Measurements from ENCODE around the gene NHP2. TPM values are rescaled to one million over a fixed set of nuclear protein-coding genes. Genes with fewer than 3 reads are reported as not detected.

Gene NHP2
- polyA plus RNA-seq, 1 donor from 2014 or later, result 332 TPM

DNA sequence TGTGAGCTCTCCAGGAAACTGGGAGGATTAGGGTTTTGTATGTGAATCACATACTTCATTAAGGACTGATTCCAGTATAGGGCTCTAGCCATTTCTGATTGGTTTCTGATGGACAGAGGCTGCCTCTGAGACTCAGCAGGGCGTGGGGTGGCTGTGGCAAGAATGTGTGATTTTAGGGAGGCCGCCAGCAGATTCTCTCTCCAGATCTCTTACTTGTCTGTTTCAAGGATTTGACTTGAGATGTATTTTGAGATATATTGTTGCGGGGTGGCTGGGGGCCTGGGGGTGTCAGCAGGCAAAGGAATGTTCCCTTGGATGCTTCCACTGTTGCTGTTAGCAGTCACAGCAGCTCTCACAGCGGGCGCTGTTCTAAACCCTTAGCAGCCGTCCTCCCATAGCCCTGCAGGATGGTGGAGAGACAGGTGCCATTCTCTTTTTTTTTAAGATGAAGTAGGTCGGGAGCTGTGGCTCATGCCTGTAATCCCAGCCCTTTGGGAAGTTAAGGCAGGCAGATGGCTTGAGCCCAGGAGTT lies 42.7 kb upstream of the NHP2 start:
- Histone ChIP-seq H3F3A (ENCODE audit: insufficient read depth, low read length, poor library complexity, severe bottlenecking) (no peaks in the 10 kb centered on the region), H3K9me3 (ENCODE audit: low read length) (no peaks in the 10 kb centered on the region), H3K27me3 (ENCODE audit: insufficient read depth, low read depth, low read length) (no peaks in the 10 kb centered on the region), H3K9me2 (ENCODE audit: insufficient read depth, low read length) (no peaks in the 10 kb centered on the region), H3K4me2 (ENCODE audit: low read length) (no peak overlapping the region), H3K36me3 (ENCODE audit: insufficient read depth, low read length) (no peaks in the 10 kb centered on the region), H3K4me3 (ENCODE audit: low read length) (no peak overlapping the region), H3K79me2 (replicated peaks; ENCODE audit: insufficient read depth, low read length) (no peaks in the 10 kb centered on the region), H4K20me1 (ENCODE audit: insufficient read depth) (no peaks in the 10 kb centered on the region), H2AFZ (ENCODE audit: low read depth, low read length) (no peak overlapping the region), H3K9ac (ENCODE audit: low read length) (no peak overlapping the region), H3K27ac (ENCODE audit: low read length) (no peak overlapping the region)
- TF ChIP-seq TAF1 (IDR thresholded peaks at IDR 0.05; ENCODE audit: low read depth) (no peak), MXI1 (conservative IDR thresholded peaks at IDR 0.05; ENCODE audit: poor library complexity, severe bottlenecking) (no peak), RAD21 (conservative IDR thresholded peaks at IDR 0.05) (no peak), POLR2AphosphoS5 (IDR thresholded peaks at IDR 0.05) (no peak), EP300 (conservative IDR thresholded peaks at IDR 0.05; ENCODE audit: poor library complexity, severe bottlenecking) (no peak), EZH2 (IDR thresholded peaks at IDR 0.05; ENCODE audit: borderline replicate concordance, insufficient read depth, low read length, poor library complexity, severe bottlenecking) (no peak), SMC3 (conservative IDR thresholded peaks at IDR 0.05; ENCODE audit: poor library complexity) (no peak)
- TF ChIP-seq, protein P1, sequence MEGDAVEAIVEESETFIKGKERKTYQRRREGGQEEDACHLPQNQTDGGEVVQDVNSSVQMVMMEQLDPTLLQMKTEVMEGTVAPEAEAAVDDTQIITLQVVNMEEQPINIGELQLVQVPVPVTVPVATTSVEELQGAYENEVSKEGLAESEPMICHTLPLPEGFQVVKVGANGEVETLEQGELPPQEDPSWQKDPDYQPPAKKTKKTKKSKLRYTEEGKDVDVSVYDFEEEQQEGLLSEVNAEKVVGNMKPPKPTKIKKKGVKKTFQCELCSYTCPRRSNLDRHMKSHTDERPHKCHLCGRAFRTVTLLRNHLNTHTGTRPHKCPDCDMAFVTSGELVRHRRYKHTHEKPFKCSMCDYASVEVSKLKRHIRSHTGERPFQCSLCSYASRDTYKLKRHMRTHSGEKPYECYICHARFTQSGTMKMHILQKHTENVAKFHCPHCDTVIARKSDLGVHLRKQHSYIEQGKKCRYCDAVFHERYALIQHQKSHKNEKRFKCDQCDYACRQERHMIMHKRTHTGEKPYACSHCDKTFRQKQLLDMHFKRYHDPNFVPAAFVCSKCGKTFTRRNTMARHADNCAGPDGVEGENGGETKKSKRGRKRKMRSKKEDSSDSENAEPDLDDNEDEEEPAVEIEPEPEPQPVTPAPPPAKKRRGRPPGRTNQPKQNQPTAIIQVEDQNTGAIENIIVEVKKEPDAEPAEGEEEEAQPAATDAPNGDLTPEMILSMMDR (IDR thresholded peaks at IDR 0.05; ENCODE audit: poor library complexity, severe bottlenecking), result no peak
- TF ChIP-seq, protein P2, sequence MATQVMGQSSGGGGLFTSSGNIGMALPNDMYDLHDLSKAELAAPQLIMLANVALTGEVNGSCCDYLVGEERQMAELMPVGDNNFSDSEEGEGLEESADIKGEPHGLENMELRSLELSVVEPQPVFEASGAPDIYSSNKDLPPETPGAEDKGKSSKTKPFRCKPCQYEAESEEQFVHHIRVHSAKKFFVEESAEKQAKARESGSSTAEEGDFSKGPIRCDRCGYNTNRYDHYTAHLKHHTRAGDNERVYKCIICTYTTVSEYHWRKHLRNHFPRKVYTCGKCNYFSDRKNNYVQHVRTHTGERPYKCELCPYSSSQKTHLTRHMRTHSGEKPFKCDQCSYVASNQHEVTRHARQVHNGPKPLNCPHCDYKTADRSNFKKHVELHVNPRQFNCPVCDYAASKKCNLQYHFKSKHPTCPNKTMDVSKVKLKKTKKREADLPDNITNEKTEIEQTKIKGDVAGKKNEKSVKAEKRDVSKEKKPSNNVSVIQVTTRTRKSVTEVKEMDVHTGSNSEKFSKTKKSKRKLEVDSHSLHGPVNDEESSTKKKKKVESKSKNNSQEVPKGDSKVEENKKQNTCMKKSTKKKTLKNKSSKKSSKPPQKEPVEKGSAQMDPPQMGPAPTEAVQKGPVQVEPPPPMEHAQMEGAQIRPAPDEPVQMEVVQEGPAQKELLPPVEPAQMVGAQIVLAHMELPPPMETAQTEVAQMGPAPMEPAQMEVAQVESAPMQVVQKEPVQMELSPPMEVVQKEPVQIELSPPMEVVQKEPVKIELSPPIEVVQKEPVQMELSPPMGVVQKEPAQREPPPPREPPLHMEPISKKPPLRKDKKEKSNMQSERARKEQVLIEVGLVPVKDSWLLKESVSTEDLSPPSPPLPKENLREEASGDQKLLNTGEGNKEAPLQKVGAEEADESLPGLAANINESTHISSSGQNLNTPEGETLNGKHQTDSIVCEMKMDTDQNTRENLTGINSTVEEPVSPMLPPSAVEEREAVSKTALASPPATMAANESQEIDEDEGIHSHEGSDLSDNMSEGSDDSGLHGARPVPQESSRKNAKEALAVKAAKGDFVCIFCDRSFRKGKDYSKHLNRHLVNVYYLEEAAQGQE (IDR thresholded peaks at IDR 0.05; ENCODE audit: borderline replicate concordance), result no peak

DNA sequence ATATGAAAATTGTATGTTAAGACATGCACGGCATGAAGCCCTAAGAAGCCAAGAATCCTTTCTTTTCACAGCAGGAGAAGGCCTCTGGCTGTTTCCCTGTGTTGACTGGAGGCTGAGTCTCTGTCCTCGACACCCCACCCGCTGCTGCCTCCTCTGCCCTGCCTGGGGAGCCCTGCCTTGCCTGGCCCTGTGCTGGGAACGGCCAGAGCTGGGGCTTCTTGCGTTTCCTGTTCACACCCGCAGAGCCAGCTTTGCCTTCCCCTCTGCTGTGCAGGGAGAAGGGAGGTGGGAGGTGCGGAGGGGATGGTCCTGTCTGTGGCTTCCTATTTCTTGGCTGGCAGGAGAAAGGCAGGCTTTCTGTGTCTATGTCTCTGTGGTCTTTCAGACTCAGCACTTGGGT lies 40.3 kb upstream of the NHP2 start:
- H3K4me3 ChIP-seq (ENCODE audit: low read length), result no peak overlapping the region
- no peak overlapping the region for H3K9ac ChIP-seq (ENCODE audit: low read length)
- no peaks in the 10 kb centered on the region for H3K27me3 ChIP-seq (ENCODE audit: insufficient read depth, low read depth, low read length)
- TF ChIP-seq, protein P2 (IDR thresholded peaks at IDR 0.05; ENCODE audit: borderline replicate concordance), result no peak
- no peak overlapping the region for H3K4me2 ChIP-seq (ENCODE audit: low read length)
- H3K9me2 ChIP-seq (ENCODE audit: insufficient read depth, low read length), result no peaks in the 10 kb centered on the region
- H4K20me1 ChIP-seq (ENCODE audit: insufficient read depth), result no peaks in the 10 kb centered on the region
- no peaks in the 10 kb centered on the region for H3K9me3 ChIP-seq (ENCODE audit: low read length)
- no peaks in the 10 kb centered on the region for H3K79me2 ChIP-seq (replicated peaks; ENCODE audit: insufficient read depth, low read length)
- H3K36me3 ChIP-seq (ENCODE audit: insufficient read depth, low read length), result no peaks in the 10 kb centered on the region
- no peak overlapping the region for H3K27ac ChIP-seq (ENCODE audit: low read length)
- H3F3A ChIP-seq (ENCODE audit: insufficient read depth, low read length, poor library complexity, severe bottlenecking), result no peaks in the 10 kb centered on the region
- no peak overlapping the region for H2AFZ ChIP-seq (ENCODE audit: low read depth, low read length)
